Measurements from ENCODE around the gene MARVELD3. TPM values are rescaled to one million over a fixed set of nuclear protein-coding genes. Genes with fewer than 3 reads are reported as not detected.

The MARVELD3 gene
- total RNA-seq, 1 experiment from 2014 or later: 27.0 TPM

Other genes starting within 250 kb of the MARVELD3 start
- gene TLE7, start 184.1 kb upstream of the MARVELD3 start, total RNA-seq (2021): not detected in 2 replicates
- 9.6 and 10.1 TPM in 2 replicates for gene ZNF23, start 163.9 kb upstream of the MARVELD3 start, total RNA-seq (2021)
- 4.2 and 4.7 TPM in 2 replicates for gene ZNF19, start 136.9 kb upstream of the MARVELD3 start, total RNA-seq (2021)
- 5.9 and 6.8 TPM in 2 replicates for gene CHST4, start 99.8 kb upstream of the MARVELD3 start, total RNA-seq (2021)
- 0.09 TPM in 1 of 2 replicates, not detected in the other for gene TAT, start 49.1 kb upstream of the MARVELD3 start, total RNA-seq (2021)
- gene PHLPP2, start 98.5 kb downstream of the MARVELD3 start, total RNA-seq (2021): 19.3 and 23.2 TPM in 2 replicates
- gene AP1G1, start 182.7 kb downstream of the MARVELD3 start, total RNA-seq (2021): 79.2 and 83.1 TPM in 2 replicates
- 30.1 and 30.3 TPM in 2 replicates for gene ATXN1L, start 219.8 kb downstream of the MARVELD3 start, total RNA-seq (2021)

All from H9 (cell line).